ENCODE results near the gene RALY. TPM values are rescaled to one million over a fixed set of nuclear protein-coding genes. Genes with fewer than 3 reads are reported as not detected.

RALY gene
- total and polyA plus RNA-seq, 5 donors from 2014 or later = 160 to 216 (median 191) TPM

Other genes with a start within 250 kb of the RALY start
- 49.0 TPM for gene CHMP4B, start 182.6 kb upstream of the RALY start, total RNA-seq
- gene CHMP4B, start 182.6 kb upstream of the RALY start, polyA plus RNA-seq = 1 to 10 TPM; 3.1 to 6.0 (median 4.2) TPM
- gene EIF2S2, start 118.3 kb downstream of the RALY start, total RNA-seq = 21.6 TPM
- gene EIF2S2, start 118.3 kb downstream of the RALY start, polyA plus RNA-seq = 10 to 100 TPM; 21.1 to 29.0 (median 23.3) TPM
- gene ASIP, start 247.5 kb downstream of the RALY start, total RNA-seq = not detected
- not detected for gene ASIP, start 247.5 kb downstream of the RALY start, polyA plus RNA-seq